Subcutaneous abdominal adipose tissue (tissue), 5 donors: ENCODE results near the gene ERCC5.

ENCODE experiments used
- H3K27ac ChIP-seq: one replicate; pipeline ENCODE4 v1.7.0; 2013; ENCODE audit warnings: low read depth, mild to moderate bottlenecking, inconsistent platforms, low read length, moderate library complexity
- H3K27me3 ChIP-seq, 5 donors: one replicate each; pipeline ENCODE4 v1.7.0; 2013; ENCODE audit warnings: low read length in 5 of 5, inconsistent platforms in 1 of 5; ENCODE audit not compliant: control insufficient read depth in 5 of 5, insufficient read depth in 4 of 5
- H3K36me3 ChIP-seq, 5 donors: one replicate each; pipeline ENCODE4 v1.7.0; 2013; ENCODE audit warnings: low read length in 5 of 5; ENCODE audit not compliant: control insufficient read depth in 5 of 5, insufficient read depth in 5 of 5
- H3K4me1 ChIP-seq, 5 donors: one replicate each; pipeline ENCODE4 v1.7.0; 2013; ENCODE audit warnings: low read length in 5 of 5, mild to moderate bottlenecking in 3 of 5, moderate library complexity in 1 of 5; ENCODE audit not compliant: control insufficient read depth in 5 of 5, insufficient read depth in 5 of 5
- H3K4me3 ChIP-seq, 5 donors: one replicate each; pipeline ENCODE4 v1.7.0; 2013; ENCODE audit warnings: low read length in 5 of 5, low read depth in 1 of 5
- H3K9ac ChIP-seq, 5 donors: one replicate each; pipeline ENCODE4 v1.7.0; 2013; ENCODE audit warnings: low read length in 5 of 5, mild to moderate bottlenecking in 4 of 5, moderate library complexity in 3 of 5
- H3K9me3 ChIP-seq, 5 donors: one replicate each; pipeline ENCODE4 v1.7.0; 2013; ENCODE audit warnings: low read length in 5 of 5; ENCODE audit not compliant: control insufficient read depth in 5 of 5
- donor health status: healthy.
- donor health status: healthy.
- donor health status: healthy.
- donor health status: healthy.
- donor health status: healthy.

The ERCC5 gene

DNA sequence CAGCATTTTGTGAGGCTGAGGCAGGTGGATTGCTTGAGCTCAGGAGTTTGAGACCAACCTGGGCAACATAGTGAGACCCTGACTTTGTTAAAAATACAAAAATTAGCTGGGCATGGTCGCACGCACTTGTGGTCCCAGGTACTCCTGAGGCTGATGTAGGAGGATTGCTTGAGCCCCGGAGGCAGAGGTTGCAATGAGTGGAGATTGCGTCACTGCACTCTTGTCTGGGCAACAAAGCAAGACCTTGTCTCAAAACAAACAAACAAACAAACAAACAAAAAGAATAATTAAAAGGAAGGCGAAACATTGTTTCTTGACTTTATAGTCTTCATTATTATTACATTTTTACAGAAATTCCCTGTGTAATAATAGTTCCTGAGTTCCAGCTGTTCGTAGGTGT lies 31.0 kb upstream of the ERCC5 start:
- Histone ChIP-seq H3K9me3 (peaks cover 0 to 3% (median 0%) of the 10 kb centered on the region in 5 donors), H3K9ac (no peak overlapping the region), H3K27ac (no peak overlapping the region), H3K4me1 (peaks cover 0 to 2% (median 0%) of the 10 kb centered on the region in 5 donors), H3K27me3 (no peaks in the 10 kb centered on the region), H3K4me3 (no peak overlapping the region), H3K36me3 (peaks cover 7 to 16% (median 11%) of the 10 kb centered on the region in 5 donors)

DNA sequence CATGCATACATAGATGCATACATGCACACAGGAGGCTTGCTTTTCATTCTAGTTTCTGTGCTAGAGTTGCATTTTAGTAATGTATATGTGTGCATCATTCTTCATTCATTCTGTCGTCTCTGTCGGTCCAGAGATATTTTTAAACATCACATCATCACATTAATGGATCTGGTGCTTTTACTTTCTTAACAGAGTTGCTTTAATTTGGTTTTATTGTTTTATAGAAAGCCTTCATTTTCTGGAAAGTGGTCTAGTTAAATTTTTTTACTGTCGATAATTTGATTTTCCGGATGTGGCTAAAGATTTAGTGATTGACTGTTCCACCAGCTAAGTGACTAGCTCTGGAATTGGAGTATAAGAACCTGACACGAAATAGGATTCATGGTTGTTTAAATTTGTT lies 30.0 kb upstream of the ERCC5 start:
- Histone ChIP-seq H3K4me3 (no peak overlapping the region), H3K9me3 (peaks cover 0 to 2% (median 0%) of the 10 kb centered on the region in 5 donors), H3K4me1 (peaks cover 0 to 5% (median 0%) of the 10 kb centered on the region in 5 donors), H3K9ac (no peak overlapping the region), H3K36me3 (peaks cover 7 to 19% (median 11%) of the 10 kb centered on the region in 5 donors), H3K27me3 (no peaks in the 10 kb centered on the region), H3K27ac (no peak overlapping the region)

DNA sequence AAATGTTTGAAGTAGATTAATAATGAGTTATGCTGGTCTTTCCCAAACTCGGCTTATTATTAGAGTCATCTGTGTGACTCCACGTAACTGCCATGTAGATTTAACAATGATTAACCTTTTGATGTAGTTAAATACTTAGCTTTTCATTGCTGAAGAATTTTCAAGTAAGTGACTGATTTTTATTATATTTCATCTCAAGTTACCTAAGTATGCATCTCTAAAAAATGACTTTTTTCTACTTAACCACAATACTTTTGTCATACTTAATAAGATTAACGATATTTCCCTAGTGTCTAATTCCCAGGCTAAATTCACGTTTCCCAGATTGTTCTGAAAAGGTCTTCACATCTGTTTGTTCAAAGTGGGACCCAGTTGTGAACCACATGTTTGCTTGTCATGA lies 29.1 kb upstream of the ERCC5 start:
- no peak overlapping the region for H3K27ac ChIP-seq
- H3K9ac ChIP-seq = no peak overlapping the region
- peaks cover 8 to 22% (median 15%) of the 10 kb centered on the region in 5 donors for H3K36me3 ChIP-seq
- H3K27me3 ChIP-seq = no peaks in the 10 kb centered on the region
- peaks cover 0 to 5% (median 0%) of the 10 kb centered on the region in 5 donors for H3K4me1 ChIP-seq
- no peaks in the 10 kb centered on the region for H3K9me3 ChIP-seq
- H3K4me3 ChIP-seq = no peak overlapping the region

DNA sequence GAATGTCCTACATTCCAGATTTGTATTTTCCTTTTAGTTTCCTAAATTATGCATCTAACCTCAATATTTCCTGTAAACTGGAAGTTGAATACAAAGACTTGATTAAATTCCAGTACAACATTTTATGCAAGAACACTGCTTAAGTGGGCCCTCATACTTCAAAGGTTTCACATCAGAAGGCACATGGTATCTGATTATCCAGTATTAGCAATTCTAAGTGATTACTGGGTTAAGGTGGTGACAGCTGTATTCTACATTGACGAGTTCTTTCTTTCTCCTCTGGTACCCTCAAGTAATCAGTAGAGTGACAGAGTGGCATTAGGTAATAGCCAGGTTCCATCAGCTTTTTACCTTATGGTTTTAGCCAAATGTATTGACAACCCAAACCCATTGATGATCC lies 28.6 kb upstream of the ERCC5 start:
- peaks cover 0 to 5% (median 0%) of the 10 kb centered on the region in 5 donors for H3K4me1 ChIP-seq
- H3K27me3 ChIP-seq = no peaks in the 10 kb centered on the region
- H3K9me3 ChIP-seq = no peaks in the 10 kb centered on the region
- no peak overlapping the region for H3K4me3 ChIP-seq
- H3K27ac ChIP-seq = no peak overlapping the region
- H3K9ac ChIP-seq = no peak overlapping the region
- H3K36me3 ChIP-seq = peaks cover 14 to 24% (median 20%) of the 10 kb centered on the region in 5 donors

DNA sequence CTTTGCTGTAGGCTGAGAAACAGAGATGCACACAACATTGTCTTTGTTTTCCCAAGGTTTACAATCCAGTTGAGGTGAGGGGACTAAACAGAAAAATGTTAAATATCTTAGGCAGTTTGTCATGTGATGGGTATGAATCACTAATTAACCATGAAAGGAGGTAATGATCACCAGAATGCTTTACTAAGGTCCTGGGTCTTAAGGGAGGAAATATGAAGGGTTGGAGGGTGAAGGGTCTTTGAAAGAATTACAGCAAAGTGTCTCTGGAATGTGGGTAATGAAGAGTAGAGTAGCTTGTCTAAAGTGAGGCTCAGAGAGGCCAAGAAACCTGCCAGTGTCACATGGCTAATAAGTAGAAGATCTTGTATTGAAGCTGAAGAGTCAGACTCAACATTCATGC lies 27.9 kb upstream of the ERCC5 start:
- Histone ChIP-seq H3K27ac (no peak overlapping the region), H3K4me1 (peaks cover 0 to 5% (median 0%) of the 10 kb centered on the region in 5 donors), H3K9ac (no peak overlapping the region), H3K9me3 (no peaks in the 10 kb centered on the region), H3K4me3 (no peak overlapping the region), H3K36me3 (peaks cover 19 to 31% (median 25%) of the 10 kb centered on the region in 5 donors), H3K27me3 (no peaks in the 10 kb centered on the region)

DNA sequence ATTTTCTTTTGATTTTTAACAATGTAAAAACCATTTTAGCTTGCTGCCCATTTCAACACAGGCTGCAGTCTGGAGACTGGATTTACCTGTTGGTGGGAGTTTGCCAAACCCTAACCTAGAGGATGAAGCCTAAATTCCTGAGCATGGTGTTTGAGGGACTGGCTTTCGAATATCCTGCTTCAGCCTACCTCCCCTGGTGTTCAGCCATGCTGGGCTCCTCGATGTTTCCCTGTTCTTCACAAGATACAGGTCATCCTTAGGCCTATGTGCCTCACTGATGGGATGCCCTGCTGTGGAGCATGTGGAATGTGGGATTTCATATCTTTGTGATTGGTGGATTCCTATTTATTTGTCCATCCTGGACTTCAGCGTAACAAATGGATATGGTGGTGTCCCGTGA lies 20.4 kb upstream of the ERCC5 start:
- Histone ChIP-seq H3K36me3 (peaks cover 30 to 44% (median 36%) of the 10 kb centered on the region in 5 donors), H3K4me3 (no peak overlapping the region), H3K9ac (peak overlapping the region in 2 of 5 donors; percentile 17 to 46), H3K27ac (no peak overlapping the region), H3K27me3 (no peaks in the 10 kb centered on the region), H3K9me3 (no peaks in the 10 kb centered on the region), H3K4me1 (peaks cover 0 to 11% (median 3%) of the 10 kb centered on the region in 5 donors)

DNA sequence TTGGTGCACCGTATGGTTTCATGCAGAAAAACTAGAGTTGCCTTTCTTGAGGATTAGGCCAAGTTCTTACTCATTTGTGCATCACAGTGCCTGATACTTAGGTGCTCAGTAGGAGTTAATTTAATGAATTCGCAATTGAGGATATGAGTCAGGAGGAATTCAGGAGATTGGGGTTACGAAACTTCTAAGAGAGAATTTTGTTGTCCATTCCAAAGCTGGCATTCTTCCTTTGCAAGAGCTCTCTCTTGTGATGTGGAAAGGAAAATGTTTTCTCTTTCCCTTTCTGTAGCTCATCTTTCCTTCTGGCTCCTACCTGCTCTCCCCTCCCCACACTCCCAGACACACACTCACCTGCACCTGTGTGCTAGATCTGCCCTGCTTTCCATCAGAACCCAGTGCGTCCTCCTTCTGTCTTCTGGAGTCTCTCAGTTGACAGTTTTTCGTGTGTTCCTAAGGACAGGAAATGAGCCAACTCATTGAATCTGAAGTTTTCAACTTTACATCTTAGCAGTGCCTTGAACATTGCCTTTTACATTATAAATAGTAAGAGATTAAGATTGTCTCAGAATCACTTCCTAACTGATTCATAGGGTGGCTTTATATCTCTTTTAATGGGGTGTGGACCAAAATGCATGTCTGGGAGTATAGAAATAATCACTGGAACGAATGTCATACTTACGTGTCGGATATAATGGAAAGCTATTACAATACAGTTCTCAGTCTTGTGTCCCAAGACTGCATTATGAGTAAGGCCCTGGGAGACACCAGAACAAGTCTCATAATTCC lies 19.7 kb upstream of the ERCC5 start:
- Histone ChIP-seq H3K9ac (peak overlapping the region in 2 of 5 donors; percentile 17 to 46), H3K27ac (no peak overlapping the region), H3K36me3 (peaks cover 26 to 44% (median 35%) of the 10 kb centered on the region in 5 donors), H3K9me3 (no peaks in the 10 kb centered on the region), H3K4me3 (no peak overlapping the region), H3K27me3 (no peaks in the 10 kb centered on the region), H3K4me1 (peaks cover 0 to 8% (median 3%) of the 10 kb centered on the region in 5 donors)

DNA sequence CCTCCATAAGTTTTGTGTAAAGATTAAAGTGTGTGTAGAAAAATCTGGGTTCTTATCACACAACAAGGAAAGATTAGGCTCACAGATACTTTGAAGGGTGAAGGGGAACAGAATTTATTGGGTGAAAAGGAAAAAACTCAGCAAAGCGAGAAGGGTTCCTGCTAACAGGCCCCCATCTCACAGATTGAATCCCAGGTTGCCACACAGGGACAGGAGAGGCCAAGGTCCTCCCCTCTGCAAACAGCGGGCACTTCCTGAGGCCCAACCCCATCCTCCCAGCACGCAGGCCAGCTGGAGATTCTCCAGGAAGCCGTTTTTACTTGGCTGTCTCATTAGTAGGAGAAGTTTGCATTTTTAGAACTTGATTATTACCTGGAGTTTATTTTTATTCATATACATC lies 15.2 kb upstream of the ERCC5 start:
- Histone ChIP-seq H3K4me1 (peaks cover 0 to 7% (median 3%) of the 10 kb centered on the region in 5 donors), H3K9me3 (no peaks in the 10 kb centered on the region), H3K9ac (no peak overlapping the region), H3K27ac (no peak overlapping the region), H3K4me3 (no peak overlapping the region), H3K36me3 (peaks cover 13 to 36% (median 25%) of the 10 kb centered on the region in 5 donors), H3K27me3 (no peaks in the 10 kb centered on the region)

DNA sequence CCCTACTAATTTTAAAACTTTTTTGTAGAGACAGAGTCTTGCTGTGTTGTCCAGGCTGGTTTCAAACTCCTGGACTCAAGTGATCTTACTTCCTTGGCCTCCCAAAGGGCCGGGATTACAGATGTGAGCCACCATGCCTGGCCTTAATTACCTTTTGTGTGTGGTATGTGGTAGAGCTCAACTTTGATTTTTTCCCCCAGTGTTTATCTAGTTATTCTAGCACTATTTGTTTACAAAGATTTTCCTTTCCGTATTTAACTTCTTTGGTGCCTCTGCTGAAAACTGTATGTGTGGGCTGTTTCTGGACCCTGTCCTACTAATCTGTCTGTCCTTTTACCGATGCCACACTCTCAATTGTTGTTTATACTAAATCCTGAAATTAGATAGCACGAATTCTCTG lies 9.4 kb upstream of the ERCC5 start:
- no peaks in the 10 kb centered on the region for H3K27me3 ChIP-seq
- no peak overlapping the region for H3K27ac ChIP-seq
- no peak overlapping the region for H3K9ac ChIP-seq
- no peaks in the 10 kb centered on the region for H3K9me3 ChIP-seq
- H3K36me3 ChIP-seq = peaks cover 13 to 45% (median 17%) of the 10 kb centered on the region in 5 donors
- no peak overlapping the region for H3K4me3 ChIP-seq
- H3K4me1 ChIP-seq = peaks cover 0 to 4% (median 2%) of the 10 kb centered on the region in 5 donors

DNA sequence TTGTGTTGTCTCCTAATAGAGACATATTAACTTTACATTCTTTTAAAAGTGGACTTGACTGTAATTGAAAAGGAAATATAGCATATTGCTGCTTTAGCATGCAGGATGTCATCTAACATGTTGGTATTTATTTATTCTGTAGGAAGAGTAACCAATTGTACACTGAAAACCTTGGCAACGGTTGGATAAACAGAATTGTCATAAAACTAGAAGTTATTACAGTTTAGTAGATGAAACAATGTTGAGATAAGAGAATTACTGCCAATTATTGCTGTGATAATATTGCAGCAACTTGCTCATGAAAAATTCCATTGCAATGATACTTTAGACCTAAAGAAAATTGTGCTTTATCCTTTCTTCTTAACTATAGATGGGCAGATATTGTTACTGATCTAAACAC lies 7.6 kb upstream of the ERCC5 start:
- H3K4me3 ChIP-seq = no peak overlapping the region
- no peaks in the 10 kb centered on the region for H3K27me3 ChIP-seq
- no peak overlapping the region for H3K27ac ChIP-seq
- H3K4me1 ChIP-seq = peaks cover 0 to 4% (median 2%) of the 10 kb centered on the region in 5 donors
- H3K9ac ChIP-seq = no peak overlapping the region
- peaks cover 13 to 37% (median 21%) of the 10 kb centered on the region in 5 donors for H3K36me3 ChIP-seq
- H3K9me3 ChIP-seq = no peaks in the 10 kb centered on the region
